IPS DF 6.9 (cell line): ENCODE data around the gene FOSL1.

Source experiments
- DNase-seq: peaks from one replicate; pipeline ENCODE4 v3.0.0-alpha.2; 2013; ENCODE audit warnings: low read depth, low spot score
- H3K27ac ChIP-seq: one replicate; pipeline ENCODE4 v1.5.1; 2013; ENCODE audit warnings: low read length, control low read depth
- H3K27me3 ChIP-seq: 2 replicates; pipeline ENCODE4 v1.6.1; 2013; ENCODE audit warnings: mild to moderate bottlenecking, low read length; ENCODE audit not compliant: control insufficient read depth, insufficient read depth
- H3K36me3 ChIP-seq: 2 replicates; pipeline ENCODE4 v1.6.1; 2013; ENCODE audit warnings: low read length; ENCODE audit not compliant: control insufficient read depth, insufficient read depth
- H3K4me1 ChIP-seq: 2 replicates; pipeline ENCODE4 v1.6.1; 2013; ENCODE audit warnings: low read length; ENCODE audit not compliant: control insufficient read depth, insufficient read depth
- H3K4me3 ChIP-seq: 2 replicates; pipeline ENCODE4 v1.5.1; 2013; ENCODE audit warnings: mild to moderate bottlenecking, low read length
- H3K9me3 ChIP-seq: 2 replicates; pipeline ENCODE4 v1.6.1; 2013; ENCODE audit warnings: low read length, inconsistent platforms; ENCODE audit not compliant: control insufficient read depth, insufficient read depth
- WGBS: extraction: QIAGEN DNeasy Blood & Tissue Kit; methylation state at CpG from one replicate; pipeline ENCODE4 v1.1.7; 2013; ENCODE audit warnings: mixed read lengths, missing lambda C conversion rate; ENCODE audit not compliant: insufficient read length, insufficient coverage; 5-methylcytosine and 5-hydroxymethylcytosine counted together

Gene FOSL1

DNA sequence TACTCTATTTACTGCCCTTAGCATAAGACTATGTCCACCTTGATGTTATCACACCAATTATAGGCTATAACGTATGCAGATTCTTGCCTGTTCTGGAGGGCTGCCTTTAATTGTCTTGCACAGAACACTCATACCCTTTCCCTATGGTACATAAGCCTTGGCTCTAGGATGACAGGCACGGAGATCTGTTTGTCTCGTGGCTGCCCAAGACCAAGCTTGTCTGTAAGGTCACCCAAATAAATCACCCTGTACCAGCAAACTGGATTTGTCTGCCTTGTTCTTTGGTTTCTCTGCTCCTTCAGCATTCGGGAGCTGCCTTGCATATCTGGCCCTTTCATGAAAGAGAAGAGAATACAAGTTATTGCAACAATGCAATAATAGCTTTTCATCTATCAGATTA lies 37.6 kb upstream of the FOSL1 start:
- DNase-seq: no peak
- WGBS: no CpG with 5 or more reads among the region's 4 CpGs
- Histone ChIP-seq H3K27me3 (no peaks in the 10 kb centered on the region), H3K4me3 (no peak overlapping the region), H3K27ac (no peak overlapping the region), H3K9me3 (no peaks in the 10 kb centered on the region), H3K36me3 (no peaks in the 10 kb centered on the region), H3K4me1 (no peaks in the 10 kb centered on the region; the same call in 1 of the 2 replicates)

DNA sequence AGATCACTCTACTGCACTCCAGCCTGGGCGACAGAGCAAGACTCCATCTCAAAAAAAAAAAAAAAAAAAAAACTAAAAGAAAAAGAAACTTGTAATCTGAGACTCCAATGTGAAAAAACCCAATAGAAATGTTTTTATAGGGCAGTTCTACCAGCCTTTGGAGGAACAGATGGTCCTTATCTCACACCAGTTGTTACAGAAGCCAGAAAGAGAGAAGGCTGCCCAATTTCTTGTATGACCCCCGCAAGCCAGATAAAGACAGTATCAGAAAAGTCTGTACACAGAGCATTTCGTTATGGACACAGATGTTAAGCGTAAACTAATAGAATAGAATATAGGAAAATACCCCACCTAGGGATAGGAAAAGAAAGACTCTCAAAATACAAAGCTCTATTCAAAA lies 33.8 kb upstream of the FOSL1 start:
- no peak for DNase-seq
- Histone ChIP-seq H3K27me3 (no peaks in the 10 kb centered on the region), H3K4me3 (no peak overlapping the region), H3K36me3 (no peaks in the 10 kb centered on the region), H3K4me1 (no peaks in the 10 kb centered on the region; the same call in 1 of the 2 replicates), H3K9me3 (no peaks in the 10 kb centered on the region), H3K27ac (no peak overlapping the region)
- no CpG with 5 or more reads among the region's 4 CpGs for WGBS

DNA sequence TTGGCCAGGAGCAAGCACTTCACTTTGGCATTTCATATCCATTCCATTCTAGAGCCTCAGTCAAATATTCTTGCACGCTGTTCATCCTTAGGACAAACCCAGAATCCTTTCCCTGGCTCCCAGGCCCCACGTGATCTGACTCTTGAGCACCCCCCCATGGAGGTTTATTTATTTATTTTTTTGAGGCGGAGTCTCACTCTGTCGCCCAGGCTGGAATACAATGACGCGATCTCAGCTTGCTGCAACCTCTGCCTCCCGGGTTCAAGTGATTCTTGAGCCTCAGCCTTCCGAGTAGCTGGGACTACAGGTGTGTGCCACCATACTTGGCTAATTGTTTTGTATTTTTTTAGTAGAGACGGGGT lies 32.4 kb upstream of the FOSL1 start:
- H3K4me3 ChIP-seq: no peak overlapping the region
- DNase-seq: no peak

GRCh38 chr11:65931773-65932557 lies 31.8 kb upstream of the FOSL1 start:
- Histone ChIP-seq H3K4me1 (no peaks in the 10 kb centered on the region; the same call in 1 of the 2 replicates), H3K9me3 (no peaks in the 10 kb centered on the region), H3K27ac (no peak overlapping the region), H3K4me3 (no peak overlapping the region), H3K27me3 (no peaks in the 10 kb centered on the region), H3K36me3 (no peaks in the 10 kb centered on the region)
- no peak for DNase-seq
- no CpG with 5 or more reads among the region's 13 CpGs for WGBS

More for the DNA sequence above, 32.4 kb upstream of the FOSL1 start:
- Histone ChIP-seq H3K4me1 (no peaks in the 10 kb centered on the region; the same call in 1 of the 2 replicates), H3K9me3 (no peaks in the 10 kb centered on the region), H3K27ac (no peak overlapping the region), H3K36me3 (no peaks in the 10 kb centered on the region), H3K27me3 (no peaks in the 10 kb centered on the region)
- no CpG with 5 or more reads among the region's 9 CpGs for WGBS

DNA sequence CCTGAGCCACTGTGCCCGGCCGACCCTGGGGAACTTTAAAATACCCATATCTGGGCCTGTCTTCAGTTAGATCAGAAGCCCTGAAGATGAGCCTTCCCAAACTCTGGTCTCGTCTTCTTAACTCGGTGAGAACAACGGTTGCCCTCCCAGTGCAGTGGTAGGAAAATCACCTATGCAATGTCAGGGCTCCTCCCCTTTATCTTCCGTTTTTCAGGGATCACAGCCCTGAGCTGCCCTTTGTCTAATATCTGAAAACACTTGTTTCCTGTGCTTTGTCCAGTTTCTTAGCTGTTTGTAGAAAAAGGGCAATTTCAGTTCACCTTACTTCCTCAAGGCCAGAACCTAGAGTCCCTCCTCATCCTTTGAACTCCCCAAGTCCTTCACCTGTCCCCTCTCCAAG lies 28.5 kb upstream of the FOSL1 start:
- no peaks in the 10 kb centered on the region for H3K36me3 ChIP-seq
- WGBS: no CpG with 5 or more reads among the region's 6 CpGs
- H3K4me1 ChIP-seq: no peaks in the 10 kb centered on the region; the same call in 1 of the 2 replicates
- no peak for DNase-seq
- H3K4me3 ChIP-seq: no peak overlapping the region
- H3K9me3 ChIP-seq: no peaks in the 10 kb centered on the region
- H3K27ac ChIP-seq: no peak overlapping the region
- H3K27me3 ChIP-seq: no peaks in the 10 kb centered on the region

DNA sequence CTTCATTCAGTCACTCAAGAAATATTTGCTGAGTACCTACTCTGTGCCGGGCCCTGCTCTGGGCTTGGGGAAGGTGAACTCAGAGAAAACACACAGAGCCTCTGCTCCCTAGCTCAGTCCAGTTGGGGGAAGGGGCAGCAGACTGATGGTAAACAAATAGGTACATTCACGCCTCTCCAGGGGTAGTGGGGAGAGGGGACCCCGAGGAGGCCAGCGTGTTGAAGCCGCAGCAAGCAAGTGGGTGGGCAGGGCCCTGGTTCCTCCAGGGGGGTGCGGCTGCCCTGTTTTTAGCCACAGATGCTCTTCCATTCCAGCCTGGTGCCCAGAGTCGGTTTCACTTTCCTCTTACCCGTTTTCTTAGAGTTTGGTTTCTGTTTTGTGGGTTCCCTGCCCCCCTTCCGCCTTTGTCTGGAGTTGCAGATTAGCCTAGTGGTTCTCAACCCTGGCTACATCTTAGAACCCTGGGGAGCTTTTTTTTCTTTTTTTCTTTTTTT lies 27.8 kb upstream of the FOSL1 start:
- DNase-seq: no peak
- WGBS: no CpG with 5 or more reads among the region's 9 CpGs
- Histone ChIP-seq H3K9me3 (no peaks in the 10 kb centered on the region), H3K4me1 (no peaks in the 10 kb centered on the region; the same call in 1 of the 2 replicates), H3K36me3 (no peaks in the 10 kb centered on the region), H3K27ac (no peak overlapping the region), H3K4me3 (no peak overlapping the region), H3K27me3 (no peaks in the 10 kb centered on the region)

- H3K4me1 ChIP-seq: no peaks in the 10 kb centered on the region
- 0 out of 2 replicates have a peak, but pooled peaks cover 4% of the 10 kb centered on the region for H3K36me3 ChIP-seq
- no peak for DNase-seq
- H3K9me3 ChIP-seq: no peaks in the 10 kb centered on the region
- WGBS: no CpG with 5 or more reads among the region's 2 CpGs
- no peaks in the 10 kb centered on the region for H3K27me3 ChIP-seq
- H3K27ac ChIP-seq: no peak overlapping the region
- H3K4me3 ChIP-seq: no peak overlapping the region
Observed at GRCh38 chr11:65925397-65925796, 25.2 kb upstream of the FOSL1 start.

GRCh38 chr11:65922565-65922964 lies 22.4 kb upstream of the FOSL1 start:
- DNase-seq: no peak
- Histone ChIP-seq H3K27me3 (no peaks in the 10 kb centered on the region), H3K4me3 (no peak overlapping the region), H3K4me1 (no peaks in the 10 kb centered on the region; the same call in 1 of the 2 replicates), H3K36me3 (peaks cover 4% of the 10 kb centered on the region; the same call in 1 of the 2 replicates), H3K9me3 (no peaks in the 10 kb centered on the region), H3K27ac (no peak overlapping the region)
- WGBS: no CpG with 5 or more reads among the region's 3 CpGs

DNA sequence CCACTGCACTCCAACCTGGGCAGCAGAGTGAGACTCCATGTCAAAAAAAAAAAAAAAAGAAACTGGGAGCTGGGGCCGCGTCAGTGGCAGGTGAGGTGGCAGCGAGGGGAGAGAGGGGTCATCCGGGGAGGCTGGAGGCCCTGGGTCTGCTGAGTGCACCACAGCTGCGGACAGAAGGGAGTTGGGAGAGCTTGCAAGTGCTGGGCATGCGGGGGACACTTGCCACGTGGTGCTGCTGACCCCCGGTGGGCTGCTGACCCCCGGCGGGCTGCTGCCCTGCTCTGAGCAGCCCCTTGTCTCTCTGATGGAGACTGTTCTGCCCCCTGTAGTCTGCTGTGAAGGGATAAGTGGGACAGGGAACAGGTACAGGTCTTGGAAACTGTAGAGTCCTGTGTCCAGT lies 21.7 kb upstream of the FOSL1 start:
- Histone ChIP-seq H3K27ac (no peak overlapping the region), H3K9me3 (no peaks in the 10 kb centered on the region), H3K4me3 (no peak overlapping the region), H3K36me3 (peaks cover 4% of the 10 kb centered on the region; the same call in 1 of the 2 replicates), H3K4me1 (no peaks in the 10 kb centered on the region; the same call in 1 of the 2 replicates), H3K27me3 (no peaks in the 10 kb centered on the region)
- no peak for DNase-seq
- no CpG with 5 or more reads among the region's 10 CpGs for WGBS

DNA sequence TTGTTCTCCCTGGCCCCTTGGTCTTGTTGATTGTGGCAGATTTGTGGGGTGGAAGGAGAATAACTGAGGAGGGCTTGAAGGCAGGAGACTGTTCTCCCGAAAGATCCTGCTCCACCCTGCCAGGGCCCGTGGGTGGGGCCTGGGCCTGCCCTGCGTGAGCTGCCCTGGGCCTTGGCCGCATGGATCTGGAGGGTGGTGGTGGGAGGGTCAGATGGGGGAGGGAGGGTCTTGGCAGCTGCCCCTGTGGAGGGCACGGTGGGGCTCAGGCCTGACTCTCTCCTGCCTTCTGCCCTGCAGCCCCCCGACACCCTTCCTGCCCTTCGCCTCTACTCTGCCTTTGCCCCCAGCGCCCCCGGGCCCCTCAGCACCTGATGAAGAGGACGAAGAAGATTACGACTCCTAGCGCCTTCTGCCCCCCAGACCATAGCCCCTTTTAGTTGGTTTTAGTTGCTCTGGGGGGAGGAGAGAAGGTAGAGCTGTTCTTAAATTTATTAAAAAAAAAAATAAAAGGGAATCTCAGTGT lies 20.9 kb upstream of the FOSL1 start:
- Histone ChIP-seq H3K27ac (no peak overlapping the region), H3K4me1 (no peaks in the 10 kb centered on the region; the same call in 1 of the 2 replicates), H3K9me3 (no peaks in the 10 kb centered on the region), H3K36me3 (peaks cover 4% of the 10 kb centered on the region; the same call in 1 of the 2 replicates), H3K27me3 (no peaks in the 10 kb centered on the region), H3K4me3 (no peak overlapping the region)
- no CpG with 5 or more reads among the region's 12 CpGs for WGBS
- DNase-seq: no peak
